ENCODE data around the gene RTN1.

Gene RTN1

DNA sequence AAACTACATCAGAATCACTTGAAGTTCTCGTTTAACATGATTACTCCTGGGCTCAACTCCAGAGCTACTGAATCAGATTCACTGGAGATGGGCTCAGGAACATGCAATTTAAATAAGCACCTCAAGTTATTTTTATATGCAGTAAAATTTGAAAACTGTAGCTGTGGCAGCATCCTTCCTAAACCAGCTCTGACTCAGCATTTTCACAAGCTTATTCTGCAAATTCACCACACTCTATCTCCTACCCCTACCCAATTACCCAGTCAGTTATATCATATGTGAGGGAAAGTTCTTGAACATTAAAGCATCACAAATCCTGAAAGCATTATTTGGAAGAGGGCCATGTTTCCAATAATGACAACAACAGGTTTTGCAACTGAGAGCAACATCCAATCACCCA, 25.1 kb upstream of the RTN1 start:
- DNase-seq = no peak
- TF ChIP-seq CTCF (IDR thresholded peaks at IDR 0.05; ENCODE audit: low read depth, low read length) = no peak
- no peak overlapping the region for H3K4me3 ChIP-seq (ENCODE audit: low read depth, low read length)

DNA sequence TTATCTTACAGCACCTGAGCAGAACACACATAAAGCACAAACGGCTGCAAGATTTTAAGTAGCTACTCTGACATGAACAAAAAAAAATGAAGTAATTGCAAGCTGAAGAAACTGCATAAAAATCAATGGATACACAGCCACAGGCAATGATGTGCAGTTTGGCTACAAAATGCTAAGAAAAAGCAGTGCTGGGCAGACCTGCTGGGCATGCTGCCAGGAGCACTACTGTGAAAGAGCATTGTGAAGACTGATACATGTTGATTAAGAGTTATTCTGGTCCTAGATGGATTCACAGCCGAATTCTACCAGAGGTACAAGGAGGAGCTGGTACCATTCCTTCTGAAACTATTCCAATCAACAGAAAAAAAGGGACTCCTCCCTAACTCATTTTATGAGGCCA, 20.1 kb upstream of the RTN1 start:
- no peak for DNase-seq

More for the DNA sequence above, 25.1 kb upstream of the RTN1 start:
- Histone ChIP-seq H3K27me3 (ENCODE audit: insufficient read depth, low read depth, severe bottlenecking) (no peaks in the 10 kb centered on the region), H3K27ac (no peak overlapping the region), H3K36me3 (no peaks in the 10 kb centered on the region), H3K9me3 (ENCODE audit: severe bottlenecking) (no peaks in the 10 kb centered on the region)

GRCh38 chr14:59882957-59883356, 12.4 kb upstream of the RTN1 start:
- Histone ChIP-seq H3K9me3 (ENCODE audit: severe bottlenecking) (no peaks in the 10 kb centered on the region), H3K27me3 (ENCODE audit: insufficient read depth, low read depth, severe bottlenecking) (no peaks in the 10 kb centered on the region), H3K27ac (no peak overlapping the region), H3K4me3 (ENCODE audit: low read depth, low read length) (no peak overlapping the region), H3K36me3 (no peaks in the 10 kb centered on the region)
- no peak for DNase-seq
- TF ChIP-seq CTCF (IDR thresholded peaks at IDR 0.05; ENCODE audit: low read depth, low read length) = peak; percentile 32; the same call in 1 of the 2 replicates

More for the DNA sequence above, 20.1 kb upstream of the RTN1 start:
- Histone ChIP-seq H3K27me3 (ENCODE audit: insufficient read depth, low read depth, severe bottlenecking) (no peaks in the 10 kb centered on the region), H3K36me3 (no peaks in the 10 kb centered on the region), H3K9me3 (ENCODE audit: severe bottlenecking) (no peaks in the 10 kb centered on the region), H3K4me3 (ENCODE audit: low read depth, low read length) (no peak overlapping the region), H3K27ac (no peak overlapping the region)
- no peak for TF ChIP-seq CTCF (IDR thresholded peaks at IDR 0.05; ENCODE audit: low read depth, low read length)

DNA sequence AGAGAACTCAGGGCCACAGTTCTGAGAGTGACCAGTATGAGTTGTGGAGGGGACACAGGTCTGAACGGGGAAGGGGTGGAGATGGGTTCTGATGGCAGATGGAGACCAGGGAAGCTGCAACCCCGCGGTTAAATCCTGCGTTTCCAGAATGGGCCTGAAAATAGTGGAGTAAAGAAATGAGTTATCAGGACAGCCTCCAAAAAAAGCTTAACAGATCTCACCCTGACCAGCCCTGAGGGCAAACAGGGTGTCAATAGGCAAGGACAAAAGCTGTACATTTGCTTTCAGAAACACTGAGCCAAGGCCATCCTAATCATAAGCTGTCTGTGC, 555 bp upstream of the RTN1 start:
- TF ChIP-seq CTCF (IDR thresholded peaks at IDR 0.05; ENCODE audit: low read depth, low read length) = no peak
- no peak for DNase-seq
- H3K27ac ChIP-seq = no peak overlapping the region
- H3K4me3 ChIP-seq (ENCODE audit: low read depth, low read length) = peak overlapping the region; percentile 57
- H3K27me3 ChIP-seq (ENCODE audit: insufficient read depth, low read depth, severe bottlenecking) = no peaks in the 10 kb centered on the region
- no peaks in the 10 kb centered on the region for H3K9me3 ChIP-seq (ENCODE audit: severe bottlenecking)
- no peaks in the 10 kb centered on the region for H3K36me3 ChIP-seq

DNA sequence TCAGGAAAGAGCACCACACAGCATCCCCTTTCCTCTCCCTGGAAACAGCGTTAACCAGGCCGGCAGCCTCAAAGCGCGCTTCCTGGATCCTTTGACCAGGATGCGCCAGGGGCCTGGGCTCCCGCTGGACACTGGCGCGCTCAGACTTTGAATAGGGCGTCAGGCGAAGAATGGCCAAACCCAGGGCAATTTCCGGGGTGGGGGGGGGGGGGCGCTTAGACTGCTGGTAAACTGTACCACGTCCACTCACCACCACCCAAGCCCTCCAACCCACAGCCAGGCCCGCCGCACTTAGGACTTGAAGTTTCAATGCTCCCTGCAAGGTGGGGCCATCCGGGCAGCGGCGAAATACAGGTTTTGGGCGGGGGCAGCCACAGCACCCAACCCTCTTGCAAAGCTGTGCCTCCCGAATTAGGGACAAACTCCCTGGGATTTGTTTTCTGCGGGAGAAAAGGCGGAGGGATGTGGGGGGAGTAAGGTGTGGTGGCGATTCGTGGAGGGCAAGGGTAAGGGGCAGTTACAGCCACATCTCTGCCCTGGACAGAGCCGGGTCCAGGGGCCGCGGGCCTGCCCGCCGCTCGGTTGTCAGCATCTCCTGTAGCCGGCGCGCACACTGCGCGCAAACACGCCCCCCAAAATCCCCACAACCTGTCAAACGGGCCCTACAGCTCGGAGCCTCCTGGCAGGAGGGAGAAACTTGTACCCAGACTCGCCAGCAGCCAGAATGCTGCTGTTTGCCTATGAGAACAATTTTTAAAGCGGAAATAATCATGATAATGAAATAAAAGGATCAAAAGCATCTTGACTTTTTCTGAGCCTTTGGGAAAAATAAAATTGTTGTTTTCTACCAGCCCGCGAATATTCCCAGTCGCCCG, 958 bp downstream of the RTN1 start:
- H3K9me3 ChIP-seq (ENCODE audit: severe bottlenecking) = no peaks in the 10 kb centered on the region
- no peaks in the 10 kb centered on the region for H3K36me3 ChIP-seq
- H3K27me3 ChIP-seq (ENCODE audit: insufficient read depth, low read depth, severe bottlenecking) = no peaks in the 10 kb centered on the region
- no peak for DNase-seq
- no peak overlapping the region for H3K27ac ChIP-seq
- peak overlapping the region; percentile 57 for H3K4me3 ChIP-seq (ENCODE audit: low read depth, low read length)
- no peak for TF ChIP-seq CTCF (IDR thresholded peaks at IDR 0.05; ENCODE audit: low read depth, low read length)

- Histone ChIP-seq H3K9me3 (ENCODE audit: severe bottlenecking) (no peaks in the 10 kb centered on the region), H3K4me3 (ENCODE audit: low read depth, low read length) (no peak overlapping the region), H3K27me3 (ENCODE audit: insufficient read depth, low read depth, severe bottlenecking) (no peaks in the 10 kb centered on the region), H3K27ac (no peak overlapping the region), H3K36me3 (no peaks in the 10 kb centered on the region)
- no peak for TF ChIP-seq CTCF (IDR thresholded peaks at IDR 0.05; ENCODE audit: low read depth, low read length)
- DNase-seq = no peak
Measured at GRCh38 chr14:59868021-59868420, 2.6 kb downstream of the RTN1 start.
